A549 (cell line): ENCODE data around the gene CTNNA3. TPM values are rescaled to one million over a fixed set of nuclear protein-coding genes. Genes with fewer than 3 reads are reported as not detected.

Source experiments
- ATAC-seq, 2 experiments: fragments of 200-7000 bp in 1 of 2; fragments of >200 bp in 1 of 2; cut with Nextera tagmentation in 1 of 2; cut with Tn5 transposase in 1 of 2; 3 replicates each; pipeline versions ENCODE4 v1.8.0 to v1.9.1; 2018 to 2020; ENCODE audit warnings: mild to moderate bottlenecking in 1 of 2, moderate library complexity in 1 of 2
- CTCF ChIA-PET: fragments of 300-600 bp; sonication (Branson Sonifier 250); formaldehyde crosslinking; extraction: SDS; loops from one replicate; lab custom pipeline; 2021; ENCODE audit warnings: antibody characterized with exemption, inconsistent platforms; lab: Yijun Ruan, JAX
- POLR2A ChIA-PET: fragments of 350-600 bp; formaldehyde crosslinking; extraction: SDS; loops from one replicate; lab custom pipeline; 2021; ENCODE audit warnings: antibody characterized with exemption, inconsistent platforms; lab: Yijun Ruan, JAX
- DNase-seq, 2 experiments: peaks; one replicate each; pipeline versions ENCODE4 v3.0.0 to v3.0.0-alpha.2; 2011 to 2016; ENCODE audit warnings: low read depth in 1 of 2, low spot score in 1 of 2
- FAIRE-seq: peaks from 2 replicates; lab custom pipeline; 2011; peaks lifted over from hg19 to GRCh38; lab: Jason Lieb, UNC
- H3K27ac ChIP-seq, 2 experiments: fragments of >200 bp; sonication (Bioruptor Twin); formaldehyde crosslinking; 3 replicates each; pipeline ENCODE4 v1.5.1; 2016 to 2017
- H3K4me1 ChIP-seq: fragments of >200 bp; sonication (Bioruptor Twin); formaldehyde crosslinking; 3 replicates; pipeline ENCODE4 v1.6.1; 2016
- H3K4me2 ChIP-seq: fragments of >200 bp; sonication (Bioruptor Twin); formaldehyde crosslinking; 3 replicates; pipeline ENCODE4 v1.6.1; 2016
- H3K4me3 ChIP-seq: fragments of >200 bp; sonication (Bioruptor Twin); formaldehyde crosslinking; 3 replicates; pipeline ENCODE4 v1.5.1; 2016
- H3K9me3 ChIP-seq: fragments of >200 bp; sonication (Bioruptor Twin); formaldehyde crosslinking; 3 replicates; pipeline ENCODE4 v1.6.1; 2016
- ATOH8 ChIP-seq: fragments of 250-450 bp; sonication (Bioruptor Pico); IDR thresholded peaks from 2 replicates; pipeline ENCODE4 v1.5.0; 2020; ENCODE audit warnings: low read depth, mild to moderate bottlenecking, moderate library complexity
- BCL3 ChIP-seq: fragments of >200 bp; sonication (Bioruptor Twin); formaldehyde crosslinking; IDR thresholded peaks from 3 replicates; pipeline ENCODE4 v1.6.1; 2016
- BHLHE40 ChIP-seq: IDR thresholded peaks from 2 replicates; pipeline ENCODE4 v1.6.1; 2012; ENCODE audit warnings: low read depth, low read length, inconsistent platforms
- CTCF ChIP-seq: fragments of >200 bp; sonication (Bioruptor Twin); formaldehyde crosslinking; IDR thresholded peaks from 3 replicates; pipeline ENCODE4 v1.5.1; 2016
- EHF ChIP-seq: fragments of 250-450 bp; sonication (Bioruptor Pico); IDR thresholded peaks from 2 replicates; pipeline ENCODE4 v1.5.0; 2020; ENCODE audit warnings: mild to moderate bottlenecking
- EP300 ChIP-seq, 2 experiments: fragments of >200 bp; sonication (Bioruptor Twin); formaldehyde crosslinking; IDR thresholded peaks; 2 replicates in 1 of 2; 3 replicates in 1 of 2; pipeline ENCODE4 v1.6.1; 2016 to 2017
- FOSL2 ChIP-seq, 2 experiments: fragments of 450-650 bp in 1 of 2; fragments of >200 bp in 1 of 2; sonication (Bioruptor Twin) in 1 of 2; formaldehyde crosslinking; IDR thresholded peaks; 2 replicates each; pipeline versions ENCODE4 v1.5.0 to v1.6.1; 2016 to 2020; ENCODE audit warnings: mild to moderate bottlenecking in 1 of 2, moderate library complexity in 1 of 2
- GATA3 ChIP-seq: IDR thresholded peaks from 2 replicates; pipeline ENCODE4 v1.6.1; 2012; ENCODE audit warnings: borderline replicate concordance
- HEYL ChIP-seq: fragments of 250-450 bp; sonication (Bioruptor Pico); IDR thresholded peaks from 2 replicates; pipeline ENCODE4 v1.8.0; 2021; ENCODE audit warnings: mild to moderate bottlenecking, moderate library complexity
- HOXB13 ChIP-seq: fragments of 250-450 bp; sonication (Bioruptor Pico); IDR thresholded peaks from 2 replicates; pipeline ENCODE4 v1.5.0; 2020; ENCODE audit warnings: low read depth, mild to moderate bottlenecking, moderate library complexity
- HOXB5 ChIP-seq: fragments of 250-450 bp; sonication (Bioruptor Pico); IDR thresholded peaks from 2 replicates; pipeline ENCODE4 v1.5.0; 2020; ENCODE audit warnings: mild to moderate bottlenecking, moderate library complexity
- JUNB ChIP-seq: fragments of >200 bp; sonication (Bioruptor Twin); formaldehyde crosslinking; IDR thresholded peaks from 2 replicates; pipeline ENCODE4 v1.6.1; 2016
- KDM1A ChIP-seq: fragments of 200-600 bp; sonication (generic); IDR thresholded peaks from 2 replicates; pipeline ENCODE4 v1.6.1; 2016; ENCODE audit warnings: low read depth, mild to moderate bottlenecking
- MAFK ChIP-seq: fragments of 450-650 bp; IDR thresholded peaks from 2 replicates; pipeline ENCODE4 v1.6.1; 2014; ENCODE audit not compliant: partially characterized antibody
- MAZ ChIP-seq: fragments of 150-350 bp; IDR thresholded peaks from 2 replicates; pipeline ENCODE4 v1.6.1; 2014; ENCODE audit warnings: antibody characterized with exemption, low read depth, low read length, borderline replicate concordance
- NR3C1 ChIP-seq: fragments of >200 bp; sonication (Bioruptor Twin); formaldehyde crosslinking; IDR thresholded peaks from 3 replicates; pipeline ENCODE4 v1.6.1; 2017
- POLR2AphosphoS2 ChIP-seq: conservative IDR thresholded peaks from 2 replicates; pipeline ENCODE4 v1.6.1; 2012; ENCODE audit warnings: low read length, improper control_type of control experiment, inconsistent platforms
- RAD21 ChIP-seq, 2 experiments: fragments of >200 bp in 1 of 2; sonication (Bioruptor Twin) in 1 of 2; formaldehyde crosslinking in 1 of 2; IDR thresholded peaks in 1 of 2; conservative IDR thresholded peaks in 1 of 2; 2 replicates in 1 of 2; 3 replicates in 1 of 2; pipeline ENCODE4 v1.6.1; 2012 to 2018; ENCODE audit warnings: inconsistent platforms in 1 of 2
- RCOR1 ChIP-seq: fragments of 150-350 bp; IDR thresholded peaks from 2 replicates; pipeline ENCODE4 v1.6.1; 2014; ENCODE audit warnings: antibody characterized with exemption, low read length, low read depth
- TFCP2L1 ChIP-seq: fragments of 250-450 bp; sonication (Bioruptor Pico); IDR thresholded peaks from 2 replicates; pipeline ENCODE4 v1.5.0; 2021; ENCODE audit warnings: mild to moderate bottlenecking
- USF2 ChIP-seq: fragments of 450-650 bp; IDR thresholded peaks from 2 replicates; pipeline ENCODE4 v1.6.1; 2014; ENCODE audit warnings: antibody characterized with exemption
- ZFP36 ChIP-seq: fragments of 450-650 bp; IDR thresholded peaks from 2 replicates; pipeline ENCODE4 v1.6.1; 2014; ENCODE audit warnings: borderline replicate concordance; ENCODE audit not compliant: partially characterized antibody
- WGBS: methylation state at CpG from one replicate; pipeline ENCODE4 v1.1.6; 2017; ENCODE audit errors: missing lambda C conversion rate; 5-methylcytosine and 5-hydroxymethylcytosine counted together
- polyA plus RNA-seq, 4 experiments: library from polyadenylated mRNA; depleted of rRNA in 3 of 4; stranded (reverse); fragments of >200 nt; fragmentation: RNase III in 1 of 4; extraction: RNeasy Plus Mini Kit Qiagen cat#74134 plus additional on column Dnase treatment in 1 of 4; gene quantifications; 2 replicates in 3 of 4; 3 replicates in 1 of 4; pipeline ENCODE4 v1.2.3, GENCODE V29; 2011 to 2017

Gene CTNNA3
- polyA plus RNA-seq, 2 of the 4 experiments (the other 2 are of a cell fraction): not detected

- TF ChIP-seq BCL3 (no peak), NR3C1 (no peak), GATA3 (no peak), MAZ (no peak), ZFP36 (no peak), ATOH8 (CRISPR knock-in tag) (no peak), CTCF (no peak), HOXB5 (CRISPR knock-in tag) (no peak), MAFK (no peak)
- WGBS: 40% methylated on average over 2 of the region's 2 CpGs
- DNase-seq: no peak
- ATAC-seq: no peak
- Histone ChIP-seq H3K4me2 (no peak overlapping the region), H3K4me1 (no peaks in the 10 kb centered on the region), H3K27ac (no peak overlapping the region), H3K9me3 (no peaks in the 10 kb centered on the region), H3K4me3 (no peak overlapping the region)
- no peak for FAIRE-seq
- ChIA-PET CTCF (interaction anchor here (0.6 kb wide), 1 partner anchor 18 kb away, joined by 3 read pairs; no protein-coding TSS in a partner anchor), POLR2A (no interaction called here)
Observed at GRCh38 chr10:67385566-67385965, 310.4 kb downstream of the CTNNA3 start.

GRCh38 chr10:67385089-67385488 is 310.9 kb downstream of the CTNNA3 start:
- TF ChIP-seq USF2 (no peak), KDM1A (no peak), TFCP2L1 (CRISPR knock-in tag) (no peak), POLR2AphosphoS2 (no peak), EHF (CRISPR knock-in tag) (no peak), JUNB (no peak), HOXB5 (CRISPR knock-in tag) (no peak), EP300 (IDR thresholded peaks at IDR 0.05) (no peak), BHLHE40 (no peak), RCOR1 (no peak), HOXB13 (CRISPR knock-in tag) (no peak), ATOH8 (CRISPR knock-in tag) (no peak), FOSL2 (IDR thresholded peaks at IDR 0.05) (no peak), FOSL2 (CRISPR knock-in tag; IDR thresholded peaks at IDR 0.05) (no peak), RAD21 (conservative IDR thresholded peaks at IDR 0.05 in 1 of 2, IDR thresholded peaks at IDR 0.05 in 1 of 2) (no peak), HEYL (CRISPR knock-in tag) (no peak)
- TF ChIP-seq, all 56 proteins: peak for 0
- no peaks in the 10 kb centered on the region for H3K9me3 ChIP-seq
- ATAC-seq: no peak
- CTCF ChIA-PET: no interaction called here
- no peak for DNase-seq
- FAIRE-seq: no peak
- H3K4me1 ChIP-seq: no peaks in the 10 kb centered on the region
- POLR2A ChIA-PET: no interaction called here
- no peak overlapping the region for H3K4me2 ChIP-seq
- no peak overlapping the region for H3K27ac ChIP-seq
- H3K4me3 ChIP-seq: no peak overlapping the region
